Naive thymus-derived CD4-positive, alpha-beta T cell (primary cell): ENCODE results near the gene IMMT. TPM values are rescaled to one million over a fixed set of nuclear protein-coding genes. Genes with fewer than 3 reads are reported as not detected.

Experiments
- ATAC-seq: fragments of 150-1000 bp; cut with Tn5 transposase; 2 replicates; pipeline ENCODE4 v1.10.0; 2021; ENCODE audit warnings: mild to moderate bottlenecking, moderate library complexity
- CTCF ChIA-PET: fragments of 350-600 bp; sonication (Branson Sonifier 250); formaldehyde crosslinking; loops from one replicate; lab custom pipeline; 2021; ENCODE audit warnings: antibody characterized with exemption; lab: Charles Lee
- POLR2A ChIA-PET: fragments of 350-600 bp; sonication (Branson Sonifier 250); formaldehyde crosslinking; loops from one replicate; lab custom pipeline; 2021; ENCODE audit warnings: antibody characterized with exemption, inconsistent platforms; lab: Charles Lee
- DNase-seq, 9 donors: peaks; one replicate each; pipeline versions ENCODE4 v3.0.0 to v3.0.0-alpha.2; 2020 to 2022; ENCODE audit warnings: mixed read lengths in 1 of 9
- H3K27ac ChIP-seq: one replicate; pipeline ENCODE4 v1.7.0; 2013; ENCODE audit warnings: mild to moderate bottlenecking, low read depth, low read length, moderate library complexity
- H3K27me3 ChIP-seq, 2 donors: one replicate each; pipeline ENCODE4 v1.7.0; 2013; ENCODE audit warnings: low read length in 2 of 2, mild to moderate bottlenecking in 2 of 2, moderate library complexity in 2 of 2; ENCODE audit not compliant: control insufficient read depth in 2 of 2, insufficient read depth in 2 of 2
- H3K36me3 ChIP-seq, 3 experiments: 1 replicate in 2 of 3; 2 replicates in 1 of 3; pipeline ENCODE4 v1.7.0; 2013; ENCODE audit warnings: low read length in 3 of 3, mild to moderate bottlenecking in 3 of 3, moderate library complexity in 1 of 3; ENCODE audit not compliant: insufficient read depth in 3 of 3, control insufficient read depth in 2 of 3
- H3K4me1 ChIP-seq, 2 donors: one replicate each; pipeline ENCODE4 v1.7.0; 2013; ENCODE audit warnings: low read length in 2 of 2, mild to moderate bottlenecking in 2 of 2, moderate library complexity in 1 of 2; ENCODE audit not compliant: control insufficient read depth in 2 of 2, insufficient read depth in 2 of 2
- H3K4me3 ChIP-seq: 2 replicates; pipeline ENCODE4 v1.7.0; 2013; ENCODE audit warnings: mild to moderate bottlenecking, low read length
- H3K9me3 ChIP-seq, 3 experiments: 1 replicate in 2 of 3; 2 replicates in 1 of 3; pipeline ENCODE4 v1.7.0; 2013; ENCODE audit warnings: low read length in 3 of 3; ENCODE audit not compliant: control insufficient read depth in 2 of 3
- H3K27ac Mint-ChIP-seq, 9 donors: one replicate each; pipeline ENCODE4 v1.8.0; 2020 to 2022; ENCODE audit warnings: mixed read lengths in 9 of 9, mild to moderate bottlenecking in 8 of 9, moderate library complexity in 5 of 9, inconsistent platforms in 2 of 9
- H3K27me3 Mint-ChIP-seq, 5 donors: one replicate each; pipeline ENCODE4 v1.8.0; 2021 to 2022; ENCODE audit warnings: mixed read lengths in 5 of 5, mild to moderate bottlenecking in 1 of 5
- H3K36me3 Mint-ChIP-seq, 5 donors: one replicate each; pipeline ENCODE4 v1.8.0; 2020 to 2022; ENCODE audit warnings: mixed read lengths in 5 of 5, mild to moderate bottlenecking in 3 of 5, inconsistent platforms in 1 of 5
- H3K4me1 Mint-ChIP-seq, 7 donors: one replicate each; pipeline ENCODE4 v1.8.0; 2020 to 2022; ENCODE audit warnings: mixed read lengths in 7 of 7, mild to moderate bottlenecking in 3 of 7, inconsistent platforms in 1 of 7
- H3K4me3 Mint-ChIP-seq, 10 donors: one replicate each; pipeline ENCODE4 v1.8.0; 2020 to 2022; ENCODE audit warnings: mild to moderate bottlenecking in 10 of 10, mixed read lengths in 10 of 10, moderate library complexity in 6 of 10, inconsistent platforms in 2 of 10
- H3K9me3 Mint-ChIP-seq, 11 donors: one replicate each; pipeline ENCODE4 v1.8.0; 2020 to 2022; ENCODE audit warnings: mixed read lengths in 11 of 11, mild to moderate bottlenecking in 4 of 11, inconsistent platforms in 1 of 11, moderate library complexity in 1 of 11
- intact Hi-C, 2 donors: fragments of 100-400 bp; cut with micrococcal nuclease; formaldehyde crosslinking; loops; one replicate each; pipeline ENCODE4 v1.15.1; 2023
- polyA plus RNA-seq, 2 donors: library from polyadenylated mRNA; unstranded; fragments of 300-500 nt; fragmentation: Illumina TruSeq; gene quantifications; one replicate each; pipeline ENCODE4 v1.2.3, GENCODE V29; 2021
- total RNA-seq, 6 experiments: library from RNA in 5 of 6; stranded (reverse) in 5 of 6; gene quantifications; 1 replicate in 5 of 6; 2 replicates in 1 of 6; pipeline ENCODE4 v1.2.3 and lab custom pipeline; 2021 to 2026

Gene IMMT
- total and polyA plus RNA-seq, 7 experiments from 2014 or later, result 59.2 to 164 (median 77.0) TPM

GRCh38 chr2:86123328-86123925 is 71.8 kb downstream of the IMMT start:
- H3K4me1 ChIP-seq, result no peaks in the 10 kb centered on the region
- POLR2A ChIA-PET, result interaction anchor here (0.6 kb wide), 1 partner anchor 35 kb away, joined by 6 read pairs; no protein-coding TSS in a partner anchor
- H3K27me3 ChIP-seq, result no peaks in the 10 kb centered on the region
- no peaks in the 10 kb centered on the region for H3K9me3 Mint-ChIP-seq
- H3K27ac Mint-ChIP-seq, result no peak overlapping the region
- H3K9me3 ChIP-seq, result no peaks in the 10 kb centered on the region
- H3K4me3 Mint-ChIP-seq, result no peak overlapping the region
- intact Hi-C loops, result no loop called here
- ATAC-seq (no peak), DNase-seq (no peak)
- H3K36me3 ChIP-seq, result peaks cover 45 to 98% (median 71%) of the 10 kb centered on the region in 3 experiments
- H3K36me3 Mint-ChIP-seq, result peaks cover under 1 to 66% (median 33%) of the 10 kb centered on the region in 5 donors
- H3K27me3 Mint-ChIP-seq, result no peaks in the 10 kb centered on the region
- CTCF ChIA-PET, result no interaction called here
- no peak overlapping the region for H3K27ac ChIP-seq
- H3K4me1 Mint-ChIP-seq, result peaks cover 0 to 2% (median 0%) of the 10 kb centered on the region in 7 donors
- H3K4me3 ChIP-seq, result no peak overlapping the region

- Mint-ChIP-seq H3K27me3 (no peaks in the 10 kb centered on the region), H3K4me1 (peaks cover 5 to 19% (median 9%) of the 10 kb centered on the region in 7 donors), H3K27ac (no peak overlapping the region), H3K9me3 (peaks cover 0 to 2% (median 0%) of the 10 kb centered on the region in 11 donors), H3K4me3 (no peak overlapping the region), H3K36me3 (peaks cover 10 to 56% (median 30%) of the 10 kb centered on the region in 5 donors)
- H3K27ac ChIP-seq, result no peak overlapping the region
- H3K9me3 ChIP-seq, result no peaks in the 10 kb centered on the region
- intact Hi-C loops, result no loop called here
- DNase-seq, result no peak
- no peak for ATAC-seq
- H3K36me3 ChIP-seq, result peaks cover 40 to 97% (median 47%) of the 10 kb centered on the region in 3 experiments
- CTCF ChIA-PET, result no interaction called here
- H3K4me3 ChIP-seq, result no peak overlapping the region
- POLR2A ChIA-PET, result interaction anchor here (1.2 kb wide), 1 partner anchor 11 kb away, joined by 3 read pairs; no protein-coding TSS in a partner anchor
- no peaks in the 10 kb centered on the region for H3K27me3 ChIP-seq
- H3K4me1 ChIP-seq, result no peaks in the 10 kb centered on the region
Measured at GRCh38 chr2:86118130-86118529, 77.1 kb downstream of the IMMT start.

GRCh38 chr2:86107031-86107430 is 88.2 kb downstream of the IMMT start:
- Histone ChIP-seq H3K9me3 (no peaks in the 10 kb centered on the region), H3K4me3 (peak overlapping the region; percentile 95), H3K27me3 (no peaks in the 10 kb centered on the region), H3K36me3 (peaks cover 6 to 21% (median 11%) of the 10 kb centered on the region in 3 experiments), H3K27ac (peak overlapping the region; percentile 86), H3K4me1 (peaks cover 20 to 28% of the 10 kb centered on the region in 2 donors)
- CTCF ChIA-PET, result interaction anchor here (1.5 kb wide), 1 partner anchor 218 kb away, joined by 5 read pairs; the partner anchor contains the start of gene ST3GAL5
- H3K27me3 Mint-ChIP-seq, result no peaks in the 10 kb centered on the region
- peak overlapping the region; percentile 90 to 97 (median 92) for H3K4me3 Mint-ChIP-seq
- H3K9me3 Mint-ChIP-seq, result peaks cover 0 to 3% (median 0%) of the 10 kb centered on the region in 11 donors
- H3K27ac Mint-ChIP-seq, result peak overlapping the region; percentile 71 to 100 (median 98)
- peaks cover 39 to 85% (median 75%) of the 10 kb centered on the region in 7 donors for H3K4me1 Mint-ChIP-seq
- no peak for ATAC-seq
- no peak for DNase-seq
- intact Hi-C loops, result loop anchor here (2.0 to 10.0 kb wide), 7 partner anchors 68 to 685 kb away; partner anchors contain the start of genes USP39 (in 2 of the 2), C2orf68 (in 1 of the 2), CHMP3 (in 1 of the 2) and RNF103 (in 1 of the 2)
- H3K36me3 Mint-ChIP-seq, result peaks cover 4 to 33% (median 26%) of the 10 kb centered on the region in 5 donors
- POLR2A ChIA-PET, result interaction anchor here (0.8 to 2.3 kb wide), 7 partner anchors 8 to 512 kb away, joined by 3 to 17 read pairs (median 4); partner anchors contain the start of gene KDM3A

- H3K4me3 Mint-ChIP-seq, result peak within 1 kb of the TSS; percentile 90 to 97 (median 92)
- H3K36me3 Mint-ChIP-seq, result peaks cover 4 to 36% (median 26%) of the 10 kb centered on the region in 5 donors
- peak; percentile 96 for ATAC-seq
- peak in 8 of 9 donors; percentile 72 to 96 (median 94) for DNase-seq
- CTCF ChIA-PET, result interaction anchor here (0.6 to 1.5 kb wide), 3 partner anchors 89 to 275 kb away, joined by 3 to 5 read pairs (median 3); partner anchors contain the start of genes IMMT and ST3GAL5
- H3K27me3 Mint-ChIP-seq, result no peaks in the 10 kb centered on the region
- H3K27ac ChIP-seq, result peak within 1 kb of the TSS; percentile 86
- peaks cover 20 to 28% of the 10 kb centered on the region in 2 donors for H3K4me1 ChIP-seq
- no peaks in the 10 kb centered on the region for H3K9me3 ChIP-seq
- H3K9me3 Mint-ChIP-seq, result peaks cover 0 to 3% (median 0%) of the 10 kb centered on the region in 11 donors
- H3K27ac Mint-ChIP-seq, result peak within 1 kb of the TSS; percentile 95 to 100 (median 99)
- intact Hi-C loops, result loop anchor here (1.0 to 10.0 kb wide), 17 partner anchors 67 to 752 kb away; partner anchors contain the start of genes ELMOD3 (in 2 of the 2), IMMT (in 2 of the 2), KDM3A (in 2 of the 2) and MRPL35 (in 2 of the 2)
- H3K27me3 ChIP-seq, result no peaks in the 10 kb centered on the region
- peak within 1 kb of the TSS; percentile 95 for H3K4me3 ChIP-seq
- peaks cover 6 to 21% (median 11%) of the 10 kb centered on the region in 3 experiments for H3K36me3 ChIP-seq
- H3K4me1 Mint-ChIP-seq, result peaks cover 39 to 90% (median 82%) of the 10 kb centered on the region in 7 donors
- POLR2A ChIA-PET, result interaction anchor here (0.5 to 2.3 kb wide), 27 partner anchors 8 to 1375 kb away, joined by 3 to 17 read pairs (median 4); partner anchors contain the start of genes IMMT, KDM3A, MRPL35 and ST3GAL5
Measured at GRCh38 chr2:86105969-86106945, 89.0 kb downstream of the IMMT start, which contains the start of gene PTCD3. Gene PTCD3 (plus strand): TSS chr2:86106235. CDS start chr2:86106248, 13 bp downstream.

GRCh38 chr2:86105252-86105968 is 89.9 kb downstream of the IMMT start, which contains the start of gene POLR1A:
Gene POLR1A (minus strand): TSS chr2:86105886. CDS start chr2:86105776, 110 bp downstream.
- ChIA-PET POLR2A (interaction anchor here (0.6 to 2.3 kb wide), 23 partner anchors 9 to 501 kb away, joined by 3 to 17 read pairs (median 4); partner anchors contain the start of genes C2orf68, IMMT, KDM3A and MRPL35), CTCF (interaction anchor here (0.6 to 1.5 kb wide), 4 partner anchors 90 to 278 kb away, joined by 3 to 5 read pairs (median 3); partner anchors contain the start of genes IMMT and ST3GAL5)
- H3K27me3 ChIP-seq, result no peaks in the 10 kb centered on the region
- peak within 1 kb of the TSS; percentile 86 for H3K27ac ChIP-seq
- no peaks in the 10 kb centered on the region for H3K27me3 Mint-ChIP-seq
- DNase-seq (peak; percentile 61 to 91 (median 89)), ATAC-seq (peak; percentile 86)
- peaks cover 37 to 86% (median 76%) of the 10 kb centered on the region in 7 donors for H3K4me1 Mint-ChIP-seq
- intact Hi-C loops, result loop anchor here (1.0 to 10.0 kb wide), 15 partner anchors 90 to 751 kb away; partner anchors contain the start of genes ELMOD3 (in 2 of the 2), RETSAT (in 2 of the 2), USP39 (in 2 of the 2) and C2orf68 (in 1 of the 2)
- peak within 1 kb of the TSS; percentile 95 to 100 (median 99) for H3K27ac Mint-ChIP-seq
- H3K4me3 Mint-ChIP-seq, result peak within 1 kb of the TSS; percentile 90 to 97 (median 92)
- H3K4me3 ChIP-seq, result peak within 1 kb of the TSS; percentile 95
- H3K36me3 Mint-ChIP-seq, result peaks cover 4 to 31% (median 20%) of the 10 kb centered on the region in 5 donors
- peaks cover 0 to 13% (median 12%) of the 10 kb centered on the region in 3 experiments for H3K36me3 ChIP-seq
- peaks cover 0 to 3% (median 0%) of the 10 kb centered on the region in 11 donors for H3K9me3 Mint-ChIP-seq
- no peaks in the 10 kb centered on the region for H3K9me3 ChIP-seq
- H3K4me1 ChIP-seq, result peaks cover 20 to 28% of the 10 kb centered on the region in 2 donors
